Testis (tissue), 3 donors: ENCODE data around the gene TMEM237. TPM values are rescaled to one million over a fixed set of nuclear protein-coding genes. Genes with fewer than 3 reads are reported as not detected.

Experiments used
- DNase-seq: peaks from one replicate; pipeline ENCODE4 v3.0.0-alpha.2; 2019
- H3K27ac ChIP-seq, 2 donors: fragments of 200-600 bp; sonication (generic); one replicate each; pipeline ENCODE4 v1.5.1; 2019
- H3K27me3 ChIP-seq: fragments of 200-600 bp; sonication (generic); one replicate; pipeline ENCODE4 v1.5.1; 2019
- H3K36me3 ChIP-seq: fragments of 200-600 bp; sonication (generic); one replicate; pipeline ENCODE4 v1.5.1; 2017; ENCODE audit warnings: low read depth; ENCODE audit errors: missing control alignments
- H3K4me1 ChIP-seq: fragments of 200-600 bp; sonication (generic); one replicate; pipeline ENCODE4 v1.5.1; 2019
- H3K4me3 ChIP-seq, 2 donors: fragments of 200-600 bp; sonication (generic); one replicate each; pipeline ENCODE4 v1.5.1; 2017 to 2019
- H3K9me3 ChIP-seq: fragments of 200-600 bp; sonication (generic); one replicate; pipeline ENCODE4 v1.5.1; 2017
- POLR2A ChIP-seq: fragments of 450-650 bp; IDR thresholded peaks from one replicate; pipeline ENCODE4 v1.6.1; 2017; ENCODE audit warnings: antibody characterized with exemption, mild to moderate bottlenecking, moderate library complexity
- WGBS, 2 donors: methylation state at CpG; one replicate each; pipeline ENCODE4 v1.1.5; 2018; 5-methylcytosine and 5-hydroxymethylcytosine counted together
- intact Hi-C: fragments of 100-400 bp; cut with DNase I; formaldehyde crosslinking; loops from one replicate; pipeline ENCODE4 v1.15.1; 2023; ENCODE audit warnings: low total_unique reads
- polyA plus RNA-seq: library from polyadenylated mRNA; stranded (reverse); fragments of 350-450 nt; fragmentation: Illumina TruSeq; extraction: RNeasy Lipid Tissue Mini Kit (QIAGEN cat#74804); gene quantifications from one replicate; pipeline ENCODE4 v1.2.3, GENCODE V29; 2014; ENCODE audit warnings: low read depth, low replicate concordance; ENCODE audit not compliant: insufficient read depth
- total RNA-seq, 2 donors: library from RNA; depleted of rRNA; stranded (reverse); fragments of >200 nt; gene quantifications; one replicate each; pipeline ENCODE4 v1.2.3, GENCODE V29; 2016
- TF ChIP-seq, protein P1 (sequence below), 3 experiments: fragments of 450-650 bp in 2 of 3; fragments of 200-600 bp in 1 of 3; sonication (generic) in 1 of 3; IDR thresholded peaks; one replicate each; pipeline ENCODE4 v1.5.1; 2016 to 2019; ENCODE audit warnings: antibody characterized with exemption in 3 of 3, mild to moderate bottlenecking in 2 of 3, moderate library complexity in 1 of 3

TMEM237 gene
- total and polyA plus RNA-seq, 3 donors from 2014 or later, result 21.3 to 25.8 (median 23.0) TPM

DNA sequence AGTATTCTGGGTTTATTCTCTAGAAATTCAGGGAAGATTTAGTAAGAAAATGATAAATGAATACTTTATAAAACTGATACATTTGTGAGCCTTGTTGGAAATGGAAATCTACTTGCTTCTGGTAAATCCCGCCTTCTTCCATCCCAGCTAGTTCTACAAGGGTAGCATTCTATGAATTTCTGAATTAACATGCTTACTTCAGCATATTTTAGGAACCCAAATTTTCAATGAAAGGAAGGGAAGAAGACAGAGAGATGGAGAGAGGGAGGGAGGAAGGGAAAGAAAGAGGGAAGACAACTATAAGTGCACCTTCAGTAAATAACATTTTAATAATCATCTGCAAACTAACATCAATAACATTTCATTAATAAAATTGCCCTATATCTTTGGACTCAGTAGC, 26.6 kb upstream of the TMEM237 start:
- TF ChIP-seq POLR2A, result no peak
- TF ChIP-seq, protein P1, sequence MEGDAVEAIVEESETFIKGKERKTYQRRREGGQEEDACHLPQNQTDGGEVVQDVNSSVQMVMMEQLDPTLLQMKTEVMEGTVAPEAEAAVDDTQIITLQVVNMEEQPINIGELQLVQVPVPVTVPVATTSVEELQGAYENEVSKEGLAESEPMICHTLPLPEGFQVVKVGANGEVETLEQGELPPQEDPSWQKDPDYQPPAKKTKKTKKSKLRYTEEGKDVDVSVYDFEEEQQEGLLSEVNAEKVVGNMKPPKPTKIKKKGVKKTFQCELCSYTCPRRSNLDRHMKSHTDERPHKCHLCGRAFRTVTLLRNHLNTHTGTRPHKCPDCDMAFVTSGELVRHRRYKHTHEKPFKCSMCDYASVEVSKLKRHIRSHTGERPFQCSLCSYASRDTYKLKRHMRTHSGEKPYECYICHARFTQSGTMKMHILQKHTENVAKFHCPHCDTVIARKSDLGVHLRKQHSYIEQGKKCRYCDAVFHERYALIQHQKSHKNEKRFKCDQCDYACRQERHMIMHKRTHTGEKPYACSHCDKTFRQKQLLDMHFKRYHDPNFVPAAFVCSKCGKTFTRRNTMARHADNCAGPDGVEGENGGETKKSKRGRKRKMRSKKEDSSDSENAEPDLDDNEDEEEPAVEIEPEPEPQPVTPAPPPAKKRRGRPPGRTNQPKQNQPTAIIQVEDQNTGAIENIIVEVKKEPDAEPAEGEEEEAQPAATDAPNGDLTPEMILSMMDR (IDR thresholded peaks at IDR 0.05), result no peak

DNA sequence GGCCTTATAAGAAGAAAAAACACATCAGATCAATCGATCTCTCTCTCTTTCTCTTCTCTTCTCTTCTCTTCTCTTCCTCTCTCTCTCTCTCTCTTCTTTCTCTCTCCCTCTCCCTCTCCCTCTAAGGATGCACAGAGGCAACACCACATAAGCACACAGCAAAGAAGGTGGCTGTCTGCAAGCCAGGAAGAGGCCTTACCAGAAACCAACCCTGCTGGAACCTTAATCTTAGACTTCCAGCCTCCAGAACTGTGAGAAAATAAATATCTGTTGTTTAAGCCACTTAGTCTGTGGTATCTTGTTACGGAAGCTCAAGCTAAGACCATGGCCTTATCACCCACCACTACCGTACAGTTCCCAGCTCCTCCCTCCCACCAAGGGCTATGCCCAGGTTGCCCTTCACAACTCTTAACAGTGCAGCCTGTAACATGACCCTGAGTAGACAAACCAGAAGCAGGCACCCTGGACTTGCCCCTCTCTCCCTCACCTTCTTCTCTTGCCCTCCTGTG, 25.2 kb upstream of the TMEM237 start:
- no peaks in the 10 kb centered on the region for H3K9me3 ChIP-seq
- intact Hi-C loops, result no loop called here
- no peak overlapping the region for H3K4me3 ChIP-seq
- TF ChIP-seq, protein P1 (IDR thresholded peaks at IDR 0.05), result no peak
- no peak for TF ChIP-seq POLR2A
- H3K27ac ChIP-seq, result no peak overlapping the region
- no peaks in the 10 kb centered on the region for H3K4me1 ChIP-seq
- no peaks in the 10 kb centered on the region for H3K36me3 ChIP-seq
- H3K27me3 ChIP-seq, result no peaks in the 10 kb centered on the region
- DNase-seq, result no peak
- WGBS, 2 donors, result 62 to 75% methylated on average over 3 of the region's 3 CpGs

More for the DNA sequence above, 26.6 kb upstream of the TMEM237 start:
- intact Hi-C loops, result no loop called here
- Histone ChIP-seq H3K4me3 (no peak overlapping the region), H3K27me3 (no peaks in the 10 kb centered on the region), H3K27ac (no peak overlapping the region), H3K36me3 (no peaks in the 10 kb centered on the region), H3K4me1 (no peaks in the 10 kb centered on the region), H3K9me3 (no peaks in the 10 kb centered on the region)
- DNase-seq, result no peak
- WGBS, 2 donors, result 83 to 95% methylated on average over 1 of the region's 1 CpG

DNA sequence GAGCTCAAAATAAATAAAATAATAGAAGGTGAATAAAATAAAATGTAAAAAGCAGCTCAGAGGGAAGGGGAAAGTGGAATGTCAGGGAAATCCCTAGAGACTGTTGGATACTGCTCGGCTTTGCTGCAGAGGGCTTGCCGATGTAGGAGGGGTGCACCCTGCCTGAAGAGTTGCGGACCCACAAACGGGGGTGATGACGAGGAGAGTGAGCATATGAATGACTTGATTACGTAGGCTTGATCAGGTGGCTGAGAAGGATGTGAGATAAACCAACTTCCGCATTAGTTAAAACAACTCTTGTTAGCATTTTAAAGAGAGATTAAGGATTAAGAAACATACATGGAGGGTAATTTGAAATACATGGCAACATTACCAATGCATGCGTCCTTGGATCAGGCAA, 21.0 kb upstream of the TMEM237 start:
- Histone ChIP-seq H3K4me1 (no peaks in the 10 kb centered on the region), H3K9me3 (no peaks in the 10 kb centered on the region), H3K4me3 (no peak overlapping the region), H3K36me3 (no peaks in the 10 kb centered on the region), H3K27me3 (no peaks in the 10 kb centered on the region), H3K27ac (no peak overlapping the region)
- intact Hi-C loops, result no loop called here
- 62 to 66% methylated on average over 8 of the region's 8 CpGs for WGBS, 2 donors
- no peak for TF ChIP-seq POLR2A
- TF ChIP-seq, protein P1 (IDR thresholded peaks at IDR 0.05), result no peak
- DNase-seq, result no peak

DNA sequence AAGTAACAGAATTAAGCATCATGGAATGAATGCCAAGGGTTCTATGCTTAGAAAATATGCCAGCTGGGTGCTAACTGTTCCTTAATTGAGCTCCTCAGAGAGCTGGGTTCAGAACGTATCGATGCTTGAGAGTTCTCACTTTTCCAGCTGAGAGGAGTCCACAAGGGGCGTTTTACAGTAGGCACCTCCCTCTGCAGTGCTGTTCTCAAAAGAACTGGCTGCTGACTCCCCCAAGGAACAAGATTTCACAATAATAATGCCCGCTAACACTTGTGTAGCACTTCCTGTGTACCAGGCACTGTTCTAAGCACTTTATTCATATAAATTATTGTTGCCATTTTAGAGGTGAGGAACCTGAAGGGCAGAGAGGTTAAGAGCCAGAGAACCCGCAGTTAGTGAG, 18.1 kb upstream of the TMEM237 start:
- intact Hi-C loops, result no loop called here
- no peak overlapping the region for H3K27ac ChIP-seq
- H3K4me1 ChIP-seq, result no peaks in the 10 kb centered on the region
- TF ChIP-seq POLR2A, result no peak
- TF ChIP-seq, protein P1 (IDR thresholded peaks at IDR 0.05), result no peak
- no peaks in the 10 kb centered on the region for H3K27me3 ChIP-seq
- no peaks in the 10 kb centered on the region for H3K36me3 ChIP-seq
- 57 to 70% methylated on average over 5 of the region's 5 CpGs for WGBS, 2 donors
- no peak overlapping the region for H3K4me3 ChIP-seq
- no peak for DNase-seq
- H3K9me3 ChIP-seq, result no peaks in the 10 kb centered on the region

DNA sequence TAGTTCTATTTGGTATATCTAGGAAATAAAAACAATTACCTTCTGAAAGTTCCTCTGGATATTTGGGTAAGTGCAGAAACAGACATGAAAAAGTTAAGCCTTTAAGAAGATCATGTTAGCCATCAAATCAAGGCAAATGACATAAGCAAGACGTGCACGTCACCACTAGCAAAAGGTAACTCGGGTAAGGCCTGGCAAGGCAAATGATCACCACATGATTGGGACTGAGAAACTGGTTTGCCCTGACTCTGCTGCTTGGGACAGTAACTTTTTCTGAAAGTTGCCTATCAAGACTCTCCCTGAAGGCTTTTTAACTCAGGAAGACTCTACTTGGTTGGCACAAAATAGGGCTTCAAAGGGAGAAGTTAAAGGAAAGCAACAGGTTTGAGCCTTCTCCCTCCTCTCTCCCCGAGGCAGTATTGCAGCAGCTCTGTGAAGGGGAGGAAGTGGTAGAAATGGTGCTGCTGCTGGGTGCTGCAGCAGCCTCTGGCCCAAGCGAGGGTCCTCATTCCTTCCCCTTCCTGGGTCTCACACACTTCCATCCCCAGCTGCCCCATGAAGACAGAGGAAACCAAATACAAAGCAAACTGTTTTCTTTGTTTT, 17.1 kb upstream of the TMEM237 start:
- H3K36me3 ChIP-seq, result no peaks in the 10 kb centered on the region
- no peaks in the 10 kb centered on the region for H3K9me3 ChIP-seq
- intact Hi-C loops, result no loop called here
- no peak for DNase-seq
- WGBS, 2 donors, result 71 to 75% methylated on average over 5 of the region's 5 CpGs
- no peak overlapping the region for H3K4me3 ChIP-seq
- no peaks in the 10 kb centered on the region for H3K27me3 ChIP-seq
- no peak for TF ChIP-seq POLR2A
- TF ChIP-seq, protein P1 (IDR thresholded peaks at IDR 0.05), result no peak
- H3K4me1 ChIP-seq, result no peaks in the 10 kb centered on the region
- H3K27ac ChIP-seq, result no peak overlapping the region
